H1 (cell line): ENCODE data around the gene VPS13C. TPM values are rescaled to one million over a fixed set of nuclear protein-coding genes. Genes with fewer than 3 reads are reported as not detected.

Source experiments
- CTCF ChIA-PET: fragments of 300-600 bp; sonication (Branson Sonifier 250); formaldehyde crosslinking; loops from one replicate; lab custom pipeline; 2021; ENCODE audit not compliant: partially characterized antibody; lab: Charles Lee
- POLR2A ChIA-PET: fragments of 300-600 bp; sonication (Branson Sonifier 250); formaldehyde crosslinking; loops from one replicate; lab custom pipeline; 2021; ENCODE audit warnings: inconsistent platforms; ENCODE audit not compliant: partially characterized antibody; lab: Charles Lee
- DNase-seq, 2 experiments: peaks; one replicate each; pipeline versions ENCODE4 v3.0.0 to v3.0.0-alpha.2; 2010 to 2022; ENCODE audit warnings: low spot score in 2 of 2, low read depth in 1 of 2, mixed read lengths in 1 of 2
- FAIRE-seq: peaks from 2 replicates; lab custom pipeline; 2011; peaks lifted over from hg19 to GRCh38; lab: Jason Lieb, UNC
- H2AFZ ChIP-seq: 2 replicates; pipeline ENCODE4 v1.8.1; 2012; ENCODE audit warnings: low read length, inconsistent platforms
- H2AK5ac ChIP-seq: 2 replicates; pipeline ENCODE4 v1.6.1; 2013; ENCODE audit warnings: low read depth, low read length
- H2BK120ac ChIP-seq: replicated peaks from 2 replicates; pipeline ENCODE3; 2013; ENCODE audit warnings: low read depth, low read length, inconsistent platforms
- H2BK12ac ChIP-seq: 2 replicates; pipeline ENCODE4 v1.6.1; 2013; ENCODE audit warnings: low read depth, low read length
- H2BK15ac ChIP-seq: 2 replicates; pipeline ENCODE4 v1.6.1; 2013; ENCODE audit warnings: low read length
- H2BK20ac ChIP-seq: 2 replicates; pipeline ENCODE4 v1.6.1; 2013; ENCODE audit warnings: low read length
- H2BK5ac ChIP-seq: 2 replicates; pipeline ENCODE4 v1.6.1; 2013; ENCODE audit warnings: low read depth, low read length
- H3K14ac ChIP-seq: 2 replicates; pipeline ENCODE4 v1.6.1; 2013; ENCODE audit warnings: inconsistent platforms; ENCODE audit not compliant: insufficient read length
- H3K18ac ChIP-seq: 2 replicates; pipeline ENCODE4 v1.6.1; 2013; ENCODE audit warnings: low read length; ENCODE audit errors: extremely low read depth
- H3K23ac ChIP-seq: 2 replicates; pipeline ENCODE4 v1.6.1; 2013; ENCODE audit warnings: inconsistent platforms; ENCODE audit not compliant: insufficient read length
- H3K23me2 ChIP-seq: 2 replicates; pipeline ENCODE4 v1.6.1; 2013; ENCODE audit warnings: low read depth, low read length
- H3K27ac ChIP-seq: 2 replicates; pipeline ENCODE4 v1.6.1; 2011; ENCODE audit warnings: low read depth, low read length, inconsistent platforms
- H3K27me3 ChIP-seq, 4 experiments: replicated peaks in 1 of 4; 1 replicate in 1 of 4; 2 replicates in 3 of 4; pipeline versions ENCODE4 v1.6.1 to v1.8.1; 2011 to 2013; ENCODE audit warnings: low read length in 3 of 4, mild to moderate bottlenecking in 3 of 4, inconsistent platforms in 2 of 4, mixed read lengths in 2 of 4, moderate library complexity in 1 of 4; ENCODE audit not compliant: control insufficient read depth in 3 of 4, insufficient read depth in 3 of 4; ENCODE audit errors: extremely low read depth in 1 of 4
- H3K36me3 ChIP-seq, 4 experiments: 2 replicates each; pipeline versions ENCODE4 v1.6.1 to v1.8.1; 2011 to 2013; ENCODE audit warnings: mild to moderate bottlenecking in 4 of 4, low read length in 3 of 4, moderate library complexity in 2 of 4, control low read depth in 1 of 4, inconsistent platforms in 1 of 4; ENCODE audit not compliant: insufficient read depth in 4 of 4, control insufficient read depth in 2 of 4
- H3K4ac ChIP-seq: replicated peaks from 2 replicates; pipeline ENCODE3; 2013; ENCODE audit warnings: low read length, low read depth, mixed read lengths, inconsistent platforms; ENCODE audit not compliant: insufficient read length
- H3K4me1 ChIP-seq, 4 experiments: replicated peaks in 1 of 4; 1 replicate in 1 of 4; 2 replicates in 3 of 4; pipeline versions ENCODE4 v1.6.1 to v1.8.1; 2011 to 2013; ENCODE audit warnings: low read length in 3 of 4, inconsistent platforms in 2 of 4, mixed read lengths in 1 of 4; ENCODE audit not compliant: insufficient read depth in 4 of 4, control insufficient read depth in 3 of 4
- H3K4me2 ChIP-seq, 2 experiments: 2 replicates each; pipeline versions ENCODE4 v1.6.1 to v1.8.1; 2011 to 2013; ENCODE audit warnings: low read depth in 2 of 2, low read length in 2 of 2, control low read depth in 1 of 2, inconsistent platforms in 1 of 2, mild to moderate bottlenecking in 1 of 2; ENCODE audit not compliant: insufficient read depth in 1 of 2
- H3K4me3 ChIP-seq, 4 experiments: fragments of 200-600, 300-600 bp in 1 of 4; sonication (generic), shearing (Covaris generic), sonication (Bioruptor Twin) in 1 of 4; 2 replicates each; pipeline versions ENCODE4 v1.5.1 to v1.8.1; 2011 to 2016; ENCODE audit warnings: low read length in 4 of 4, low read depth in 3 of 4, control low read depth in 2 of 4, inconsistent platforms in 2 of 4, mild to moderate bottlenecking in 2 of 4, mixed read lengths in 1 of 4, moderate library complexity in 1 of 4; ENCODE audit not compliant: insufficient read depth in 2 of 4; ENCODE audit errors: extremely low read depth in 1 of 4
- H3K56ac ChIP-seq: replicated peaks from 2 replicates; pipeline ENCODE3; 2013; ENCODE audit warnings: low read depth, mild to moderate bottlenecking, mixed read lengths, low read length, inconsistent platforms; ENCODE audit not compliant: insufficient read length
- H3K79me1 ChIP-seq: 2 replicates; pipeline ENCODE4 v1.6.1; 2013; ENCODE audit warnings: low read depth, low read length, control low read depth
- H3K79me2 ChIP-seq, 2 experiments: 2 replicates each; pipeline versions ENCODE4 v1.6.1 to v1.8.1; 2012 to 2013; ENCODE audit warnings: low read length in 2 of 2, mild to moderate bottlenecking in 2 of 2, inconsistent platforms in 1 of 2; ENCODE audit not compliant: insufficient read depth in 2 of 2, control insufficient read depth in 1 of 2
- H3K9ac ChIP-seq, 4 experiments: replicated peaks in 1 of 4; 1 replicate in 1 of 4; 2 replicates in 3 of 4; pipeline versions ENCODE4 v1.6.1 to v1.8.1; 2011 to 2013; ENCODE audit warnings: low read depth in 3 of 4, low read length in 3 of 4, control low read depth in 2 of 4, mild to moderate bottlenecking in 2 of 4, moderate library complexity in 2 of 4, inconsistent platforms in 1 of 4; ENCODE audit errors: extremely low read depth in 1 of 4
- H3K9me3 ChIP-seq, 2 experiments: 2 replicates each; pipeline versions ENCODE4 v1.6.1 to v1.8.1; 2012 to 2013; ENCODE audit warnings: mild to moderate bottlenecking in 2 of 2, moderate library complexity in 2 of 2, control low read depth in 1 of 2, inconsistent platforms in 1 of 2, low read depth in 1 of 2, low read length in 1 of 2, mixed read lengths in 1 of 2; ENCODE audit not compliant: insufficient read depth in 2 of 2
- H4K20me1 ChIP-seq, 2 experiments: replicated peaks in 1 of 2; 2 replicates each; pipeline versions ENCODE3 to v1.8.1; 2011 to 2013; ENCODE audit warnings: inconsistent platforms in 2 of 2, low read length in 2 of 2, mild to moderate bottlenecking in 1 of 2; ENCODE audit not compliant: insufficient read depth in 2 of 2, control insufficient read depth in 1 of 2
- H4K5ac ChIP-seq: 2 replicates; pipeline ENCODE4 v1.6.1; 2013; ENCODE audit warnings: low read length, low read depth, mixed read lengths, inconsistent platforms; ENCODE audit not compliant: insufficient read length
- H4K8ac ChIP-seq: 2 replicates; pipeline ENCODE4 v1.8.0; 2013; ENCODE audit warnings: mild to moderate bottlenecking, moderate library complexity, low read length, inconsistent platforms; ENCODE audit not compliant: insufficient read depth; ENCODE audit errors: extremely low read depth
- H4K91ac ChIP-seq: replicated peaks from 2 replicates; pipeline ENCODE3; 2013; ENCODE audit warnings: low read length, mixed read lengths, inconsistent platforms; ENCODE audit not compliant: insufficient read length
- BCL11A ChIP-seq, 2 experiments: IDR thresholded peaks; one replicate each; pipeline ENCODE4 v1.6.1; 2011; ENCODE audit warnings: low read depth in 2 of 2, low read length in 2 of 2, mild to moderate bottlenecking in 2 of 2
- EGR1 ChIP-seq: IDR thresholded peaks from 2 replicates; pipeline ENCODE4 v1.6.1; 2011; ENCODE audit warnings: low read depth, low read length, borderline replicate concordance
- KDM5A ChIP-seq: fragments of 200-600 bp; IDR thresholded peaks from 2 replicates; pipeline ENCODE4 v1.7.1; 2012; ENCODE audit warnings: mild to moderate bottlenecking, low read length, inconsistent platforms, mixed read lengths
- SIX5 ChIP-seq: IDR thresholded peaks from 2 replicates; pipeline ENCODE4 v1.6.1; 2011; ENCODE audit warnings: mild to moderate bottlenecking, low read depth, low read length
- WGBS, 2 experiments: shearing (Covaris generic) in 1 of 2; methylation state at CpG; one replicate each; pipeline versions ENCODE4 v1.1.6 to v1.1.7; 2013 to 2015; ENCODE audit warnings: low lambda C conversion rate in 2 of 2, mixed read lengths in 2 of 2, inconsistent platforms in 1 of 2, low coverage in 1 of 2, missing lambda C conversion rate in 1 of 2; ENCODE audit not compliant: insufficient replicate concordance in 2 of 2, insufficient coverage in 1 of 2, insufficient read length in 1 of 2; ENCODE audit errors: extremely low coverage in 1 of 2, missing lambda C conversion rate in 1 of 2; 5-methylcytosine and 5-hydroxymethylcytosine counted together
- polyA plus RNA-seq, 7 experiments: library from polyadenylated mRNA; depleted of rRNA in 3 of 7; stranded (reverse) in 5 of 7; unstranded in 2 of 7; fragments of >200 nt in 5 of 7; fragments of 200-250 nt in 2 of 7; gene quantifications; 1 replicate in 5 of 7; 2 replicates in 1 of 7; 4 replicates in 1 of 7; pipeline versions ENCODE4 v1.2.1 to v1.2.3, GENCODE V29; 2011 to 2013; ENCODE audit warnings: missing spikeins in 2 of 7, mixed read lengths in 2 of 7
- total RNA-seq: library from RNA; stranded (reverse); fragmentation: NEBNext Ultra II Directional; extraction: Animal tissue kit (Norgen Biotek cat#: 25700); gene quantifications from 2 replicates; pipeline ENCODE4 v1.2.1, GENCODE V29; 2021
- TF ChIP-seq, protein P1 (sequence below): IDR thresholded peaks from 2 replicates; pipeline ENCODE4 v1.6.1; 2012; ENCODE audit warnings: low read length, inconsistent platforms

Gene VPS13C
- total and polyA plus RNA-seq, 2 of the 8 experiments (the other 6 are each of a cell fraction or from before 2014, with no cell fraction given): 4.8 to 18.8 TPM

DNA sequence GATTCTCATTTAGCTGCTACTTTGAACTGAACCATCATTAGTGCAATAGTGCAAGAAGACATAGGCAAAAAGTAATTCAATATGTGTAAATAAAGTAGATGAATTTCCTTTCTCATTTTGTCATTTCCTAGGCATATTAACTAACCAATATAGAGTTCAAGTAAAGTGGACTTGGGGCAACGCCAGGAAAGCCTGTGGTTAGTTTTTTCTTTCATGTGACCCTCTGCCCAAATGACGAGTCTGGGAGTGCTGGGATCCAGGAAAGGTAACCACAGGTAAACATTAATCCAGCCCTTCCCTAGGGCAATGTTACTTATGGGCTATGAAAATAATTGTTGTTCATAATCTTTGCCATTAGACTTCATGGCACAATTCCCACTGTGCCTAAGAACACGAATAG, 181.0 kb downstream of the VPS13C start:
- no peak overlapping the region for H3K4ac ChIP-seq
- no peak overlapping the region for H3K4me2 ChIP-seq
- TF ChIP-seq SIX5: no peak
- no peak for TF ChIP-seq BCL11A (IDR thresholded peaks at IDR 0.05; ENCODE audit: low read depth in 2 of 2, low read length in 2 of 2)
- no peak for TF ChIP-seq EGR1
- no peak for TF ChIP-seq KDM5A
- TF ChIP-seq, protein P1, sequence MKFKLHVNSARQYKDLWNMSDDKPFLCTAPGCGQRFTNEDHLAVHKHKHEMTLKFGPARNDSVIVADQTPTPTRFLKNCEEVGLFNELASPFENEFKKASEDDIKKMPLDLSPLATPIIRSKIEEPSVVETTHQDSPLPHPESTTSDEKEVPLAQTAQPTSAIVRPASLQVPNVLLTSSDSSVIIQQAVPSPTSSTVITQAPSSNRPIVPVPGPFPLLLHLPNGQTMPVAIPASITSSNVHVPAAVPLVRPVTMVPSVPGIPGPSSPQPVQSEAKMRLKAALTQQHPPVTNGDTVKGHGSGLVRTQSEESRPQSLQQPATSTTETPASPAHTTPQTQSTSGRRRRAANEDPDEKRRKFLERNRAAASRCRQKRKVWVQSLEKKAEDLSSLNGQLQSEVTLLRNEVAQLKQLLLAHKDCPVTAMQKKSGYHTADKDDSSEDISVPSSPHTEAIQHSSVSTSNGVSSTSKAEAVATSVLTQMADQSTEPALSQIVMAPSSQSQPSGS: no peak
- TF ChIP-seq, all 59 proteins: peak for 0
- H2BK120ac ChIP-seq: no peak overlapping the region
- 86% methylated on average over 3 of the region's 3 CpGs; no CpG with 5 or more reads in 1 of the 2 experiments for WGBS, 2 experiments
- ChIA-PET CTCF (no interaction called here), POLR2A (no interaction called here)
- H3K23ac ChIP-seq: no peak overlapping the region
- H3K27me3 ChIP-seq: no peaks in the 10 kb centered on the region
- no peak overlapping the region for H4K91ac ChIP-seq
- H4K8ac ChIP-seq: no peak overlapping the region
- no peak overlapping the region for H3K14ac ChIP-seq
- no peak overlapping the region for H2BK12ac ChIP-seq
- H3K79me1 ChIP-seq: no peaks in the 10 kb centered on the region
- no peaks in the 10 kb centered on the region for H4K20me1 ChIP-seq
- no peak for DNase-seq
- no peak overlapping the region for H2BK15ac ChIP-seq
- H2BK5ac ChIP-seq: no peak overlapping the region
- no peak overlapping the region for H2AK5ac ChIP-seq
- H3K36me3 ChIP-seq: no peaks in the 10 kb centered on the region
- H3K23me2 ChIP-seq: no peaks in the 10 kb centered on the region
- no peaks in the 10 kb centered on the region for H3K4me1 ChIP-seq
- H3K4me3 ChIP-seq: no peak overlapping the region
- H2BK20ac ChIP-seq: no peak overlapping the region
- H4K5ac ChIP-seq: no peak overlapping the region
- H3K18ac ChIP-seq: no peak overlapping the region
- H3K56ac ChIP-seq: no peak overlapping the region
- no peak overlapping the region for H2AFZ ChIP-seq
- no peak overlapping the region for H3K27ac ChIP-seq
- H3K79me2 ChIP-seq: no peaks in the 10 kb centered on the region
- no peak for FAIRE-seq
- no peak overlapping the region for H3K9ac ChIP-seq
- no peaks in the 10 kb centered on the region for H3K9me3 ChIP-seq
